IPS DF 4.7 (cell line): ENCODE data around the gene RBM4.

Experiments
- DNase-seq: peaks from one replicate; pipeline ENCODE4 v3.0.0-alpha.2; 2013; ENCODE audit warnings: low spot score; ENCODE audit errors: extremely low read depth

Gene RBM4

GRCh38 chr11:66688561-66689534 is 50.3 kb downstream of the RBM4 start:
- DNase-seq, result no peak

GRCh38 chr11:66689661-66690590 is 51.4 kb downstream of the RBM4 start:
- no peak for DNase-seq

GRCh38 chr11:66691311-66691980 is 52.9 kb downstream of the RBM4 start:
- DNase-seq, result no peak

GRCh38 chr11:66692446-66692845 is 53.9 kb downstream of the RBM4 start:
- DNase-seq, result no peak

- DNase-seq, result no peak
Observed at GRCh38 chr11:66692871-66693331, 54.4 kb downstream of the RBM4 start.

GRCh38 chr11:66693356-66694055 is 55.0 kb downstream of the RBM4 start:
- no peak for DNase-seq

- no peak for DNase-seq
Observed at GRCh38 chr11:66694056-66694410, 55.5 kb downstream of the RBM4 start.

- DNase-seq, result peak; percentile 93
Observed at GRCh38 chr11:66694732-66695207, 56.3 kb downstream of the RBM4 start.
